Esophagus squamous epithelium (tissue), 4 donors: Measurements from ENCODE around the gene TRAF2.

ENCODE experiments used
- CTCF ChIP-seq, 6 experiments: fragments of 450-650 bp in 4 of 6; fragments of 200-600 bp in 2 of 6; sonication (generic) in 2 of 6; IDR thresholded peaks; one replicate each; pipeline ENCODE4 v1.5.1; 2016 to 2019; ENCODE audit warnings: antibody characterized with exemption in 6 of 6, mild to moderate bottlenecking in 4 of 6, moderate library complexity in 4 of 6
- POLR2A ChIP-seq, 4 donors: fragments of 450-650 bp; IDR thresholded peaks; one replicate each; pipeline ENCODE4 v1.6.1; 2017; ENCODE audit warnings: antibody characterized with exemption in 4 of 4, mild to moderate bottlenecking in 4 of 4, moderate library complexity in 3 of 4

- TF ChIP-seq CTCF (IDR thresholded peaks at IDR 0.05), result no peak
- no peak for TF ChIP-seq POLR2A (IDR thresholded peaks at IDR 0.05)
These were observed 83.5 kb downstream of the TRAF2 start for GRCh38 chr9:136969774-136970173.
